Fibroblast of lung (primary cell): Measurements from ENCODE around the gene ZSCAN9. TPM values are rescaled to one million over a fixed set of nuclear protein-coding genes. Genes with fewer than 3 reads are reported as not detected.
A peak's percentile ranks its signal among the peaks of the same experiment; 100 is the strongest.

Source experiments
- DNase-seq, 2 donors: peaks; one replicate each; pipeline versions ENCODE4 v3.0.0 to v3.0.0-alpha.2; 2010; ENCODE audit warnings: low read depth in 2 of 2
- H2AFZ ChIP-seq: 2 replicates; pipeline ENCODE4 v1.5.1; 2012; ENCODE audit warnings: low read length, control low read depth, inconsistent platforms
- H3K27ac ChIP-seq: 2 replicates; pipeline ENCODE4 v1.5.1; 2011; ENCODE audit warnings: low read length, control low read depth; ENCODE audit not compliant: insufficient read depth
- H3K27me3 ChIP-seq: 2 replicates; pipeline ENCODE4 v1.5.1; 2011; ENCODE audit warnings: mild to moderate bottlenecking, low read length; ENCODE audit not compliant: control insufficient read depth, insufficient read depth
- H3K36me3 ChIP-seq: 2 replicates; pipeline ENCODE4 v1.5.1; 2011; ENCODE audit warnings: low read length; ENCODE audit not compliant: control insufficient read depth, insufficient read depth
- H3K4me1 ChIP-seq: 2 replicates; pipeline ENCODE4 v1.5.1; 2011; ENCODE audit warnings: low read length; ENCODE audit not compliant: control insufficient read depth, insufficient read depth; ENCODE audit errors: extremely low read depth
- H3K4me2 ChIP-seq: 2 replicates; pipeline ENCODE4 v1.5.1; 2011; ENCODE audit warnings: low read length, control low read depth; ENCODE audit not compliant: insufficient read depth; ENCODE audit errors: extremely low read depth
- H3K4me3 ChIP-seq, 4 experiments: fragments of 200-600 bp in 1 of 4; sonication (generic) in 1 of 4; replicated peaks in 1 of 4; 2 replicates each; pipeline ENCODE4 v1.5.1; 2011 to 2016; ENCODE audit warnings: low read length in 4 of 4, low read depth in 3 of 4, mild to moderate bottlenecking in 3 of 4, control low read depth in 2 of 4, inconsistent platforms in 1 of 4, mixed read lengths in 1 of 4; ENCODE audit not compliant: insufficient read depth in 1 of 4; ENCODE audit errors: control extremely low read depth in 1 of 4
- H3K79me2 ChIP-seq: 2 replicates; pipeline ENCODE4 v1.5.1; 2012; ENCODE audit warnings: mild to moderate bottlenecking, low read length, inconsistent platforms; ENCODE audit not compliant: control insufficient read depth, insufficient read depth
- H3K9ac ChIP-seq: 2 replicates; pipeline ENCODE4 v1.5.1; 2011; ENCODE audit warnings: mild to moderate bottlenecking, low read length, control low read depth; ENCODE audit not compliant: insufficient read depth
- H3K9me3 ChIP-seq: 2 replicates; pipeline ENCODE4 v1.5.1; 2012; ENCODE audit warnings: low read depth, low read length; ENCODE audit not compliant: control insufficient read depth, insufficient read depth
- H4K20me1 ChIP-seq: 2 replicates; pipeline ENCODE4 v1.5.1; 2011; ENCODE audit warnings: low read length; ENCODE audit not compliant: control insufficient read depth, insufficient read depth; ENCODE audit errors: extremely low read depth
- CTCF ChIP-seq, 2 donors: IDR thresholded peaks in 1 of 2; conservative IDR thresholded peaks in 1 of 2; 1 replicate in 1 of 2; 2 replicates in 1 of 2; pipeline ENCODE4 v1.5.1; 2011 to 2012; ENCODE audit warnings: low read length in 2 of 2, control low read depth in 1 of 2, inconsistent platforms in 1 of 2, low read depth in 1 of 2, mild to moderate bottlenecking in 1 of 2
- EZH2 ChIP-seq: IDR thresholded peaks from 2 replicates; pipeline ENCODE4 v1.5.1; 2012; ENCODE audit warnings: low read length, control low read depth, mild to moderate bottlenecking; ENCODE audit errors: missing control alignments
- polyA plus RNA-seq, 2 donors: library from polyadenylated mRNA; depleted of rRNA in 1 of 2; stranded (reverse) in 1 of 2; unstranded in 1 of 2; fragments of >200 nt; gene quantifications; 2 replicates each; pipeline ENCODE4 v1.2.1, GENCODE V29; 2011 to 2012; ENCODE audit warnings: missing spikeins in 1 of 2
- total RNA-seq: library from RNA; depleted of rRNA; stranded (reverse); fragments of >200 nt; gene quantifications from 2 replicates; pipeline ENCODE4 v1.2.1, GENCODE V29; 2014

ZSCAN9 gene
- total and polyA plus RNA-seq, 2 donors (not counting 1 experiment from before 2014, with no cell fraction given), result 11.3 to 11.6 TPM

- Histone ChIP-seq H3K4me3 (no peak overlapping the region), H2AFZ (no peak overlapping the region), H4K20me1 (no peaks in the 10 kb centered on the region), H3K79me2 (peaks cover 10% of the 10 kb centered on the region), H3K27ac (no peak overlapping the region), H3K4me2 (no peak overlapping the region), H3K4me1 (peaks cover 3% of the 10 kb centered on the region), H3K36me3 (peaks cover 5% of the 10 kb centered on the region), H3K9me3 (no peaks in the 10 kb centered on the region), H3K27me3 (no peaks in the 10 kb centered on the region), H3K9ac (no peak overlapping the region)
- TF ChIP-seq CTCF (conservative IDR thresholded peaks at IDR 0.05 in 1 of 2, IDR thresholded peaks at IDR 0.05 in 1 of 2; ENCODE audit: low read depth in 1 of 2, low read length in 2 of 2), result no peak
- TF ChIP-seq EZH2, result no peak
- DNase-seq, result no peak
Measured at GRCh38 chr6:28248916-28249315, 23.8 kb downstream of the ZSCAN9 start.

- DNase-seq, result no peak
- H4K20me1 ChIP-seq, result no peaks in the 10 kb centered on the region
- H3K4me1 ChIP-seq, result peaks cover 3% of the 10 kb centered on the region
- H3K4me3 ChIP-seq, result peak overlapping the region; percentile 86 to 94 (median 88)
- no peak overlapping the region for H2AFZ ChIP-seq
- H3K4me2 ChIP-seq, result peak overlapping the region; percentile 87
- H3K79me2 ChIP-seq, result peaks cover 10% of the 10 kb centered on the region
- no peak overlapping the region for H3K27ac ChIP-seq
- no peak overlapping the region for H3K9ac ChIP-seq
- no peaks in the 10 kb centered on the region for H3K9me3 ChIP-seq
- H3K27me3 ChIP-seq, result no peaks in the 10 kb centered on the region
- peaks cover 2% of the 10 kb centered on the region for H3K36me3 ChIP-seq
- TF ChIP-seq CTCF (conservative IDR thresholded peaks at IDR 0.05 in 1 of 2, IDR thresholded peaks at IDR 0.05 in 1 of 2; ENCODE audit: low read depth in 1 of 2, low read length in 2 of 2) (no peak), EZH2 (no peak)
Measured at GRCh38 chr6:28250747-28251146, 25.7 kb downstream of the ZSCAN9 start.

GRCh38 chr6:28251661-28252008 lies 26.6 kb downstream of the ZSCAN9 start:
- peak overlapping the region; percentile 86 to 94 (median 88) for H3K4me3 ChIP-seq
- no peaks in the 10 kb centered on the region for H3K27me3 ChIP-seq
- peak overlapping the region; percentile 76 for H3K9ac ChIP-seq
- peak overlapping the region; percentile 11 for H3K27ac ChIP-seq
- H3K4me2 ChIP-seq, result peak overlapping the region; percentile 74
- H3K9me3 ChIP-seq, result no peaks in the 10 kb centered on the region
- H3K36me3 ChIP-seq, result peaks cover 1% of the 10 kb centered on the region
- peaks cover 3% of the 10 kb centered on the region for H3K4me1 ChIP-seq
- no peaks in the 10 kb centered on the region for H4K20me1 ChIP-seq
- no peak for TF ChIP-seq CTCF (conservative IDR thresholded peaks at IDR 0.05 in 1 of 2, IDR thresholded peaks at IDR 0.05 in 1 of 2; ENCODE audit: low read depth in 1 of 2, low read length in 2 of 2)
- no peak for TF ChIP-seq EZH2
- peak overlapping the region; percentile 96 for H2AFZ ChIP-seq
- peaks cover 10% of the 10 kb centered on the region for H3K79me2 ChIP-seq
- DNase-seq, result peak; percentile 3 to 17
